KMS-11 (cell line): ENCODE measurements around the gene PTPRQ.

Experiments used
- H2AFZ ChIP-seq: fragments of 200-600 bp; sonication (generic); 2 replicates; pipeline ENCODE4 v1.6.1; 2016; ENCODE audit warnings: antibody characterized with exemption, mixed run types, low read depth
- H3K27ac ChIP-seq: fragments of 200-600 bp; sonication (generic); 2 replicates; pipeline ENCODE4 v1.6.1; 2016; ENCODE audit warnings: mild to moderate bottlenecking, mixed run types
- H3K27me3 ChIP-seq: fragments of 200-600 bp; sonication (generic); 2 replicates; pipeline ENCODE4 v1.6.1; 2017; ENCODE audit warnings: mild to moderate bottlenecking, low read depth, mixed run types, moderate library complexity; ENCODE audit not compliant: insufficient read depth
- H3K36me3 ChIP-seq: fragments of 200-600 bp; sonication (generic); 2 replicates; pipeline ENCODE4 v1.6.1; 2017; ENCODE audit warnings: mild to moderate bottlenecking, mixed run types; ENCODE audit not compliant: insufficient read depth
- H3K4me1 ChIP-seq: fragments of 200-600 bp; sonication (generic); 2 replicates; pipeline ENCODE4 v1.6.1; 2016; ENCODE audit warnings: mild to moderate bottlenecking, low read depth, mixed run types; ENCODE audit not compliant: poor library complexity, severe bottlenecking
- H3K4me2 ChIP-seq: fragments of 200-600 bp; sonication (generic); 2 replicates; pipeline ENCODE4 v1.7.0; 2016; ENCODE audit warnings: mild to moderate bottlenecking, mixed run types
- H3K4me3 ChIP-seq: fragments of 200-600 bp; sonication (generic); IDR thresholded peaks from 2 replicates; pipeline ENCODE4 v1.6.1; 2017; ENCODE audit warnings: low read depth, low read length, mixed read lengths; ENCODE audit not compliant: insufficient read depth
- H3K79me2 ChIP-seq: fragments of 200-600 bp; sonication (generic); 2 replicates; pipeline ENCODE4 v1.6.1; 2016; ENCODE audit warnings: low read depth, mixed run types; ENCODE audit not compliant: insufficient read depth
- H3K9ac ChIP-seq: fragments of 200-600 bp; sonication (generic); 2 replicates; pipeline ENCODE4 v1.6.1; 2016; ENCODE audit warnings: mild to moderate bottlenecking, mixed run types
- H4K20me1 ChIP-seq: fragments of 200-600 bp; sonication (generic); 2 replicates; pipeline ENCODE4 v1.6.1; 2016; ENCODE audit warnings: mild to moderate bottlenecking, mixed run types; ENCODE audit not compliant: insufficient read depth
- CTCF ChIP-seq: fragments of 200-600 bp; sonication (generic); conservative IDR thresholded peaks from 2 replicates; pipeline ENCODE4 v1.6.1; 2017; ENCODE audit warnings: low read depth, mild to moderate bottlenecking, antibody characterized with exemption, low read length, moderate library complexity, mixed read lengths

Gene PTPRQ

GRCh38 chr12:80617733-80618132 is 173.7 kb downstream of the PTPRQ start:
- Histone ChIP-seq H3K4me3 (no peak overlapping the region), H3K4me1 (no peaks in the 10 kb centered on the region), H4K20me1 (no peaks in the 10 kb centered on the region), H3K27me3 (no peaks in the 10 kb centered on the region), H3K79me2 (no peaks in the 10 kb centered on the region), H3K27ac (no peak overlapping the region), H2AFZ (no peak overlapping the region), H3K9ac (no peak overlapping the region), H3K4me2 (no peak overlapping the region), H3K36me3 (no peaks in the 10 kb centered on the region)
- TF ChIP-seq CTCF, result no peak

GRCh38 chr12:80620281-80620680 is 176.2 kb downstream of the PTPRQ start:
- Histone ChIP-seq H3K27me3 (no peaks in the 10 kb centered on the region), H4K20me1 (no peaks in the 10 kb centered on the region), H3K9ac (no peak overlapping the region), H2AFZ (no peak overlapping the region), H3K4me2 (no peak overlapping the region), H3K36me3 (no peaks in the 10 kb centered on the region), H3K79me2 (no peaks in the 10 kb centered on the region), H3K27ac (no peak overlapping the region), H3K4me3 (no peak overlapping the region), H3K4me1 (no peaks in the 10 kb centered on the region)
- no peak for TF ChIP-seq CTCF

- Histone ChIP-seq H4K20me1 (no peaks in the 10 kb centered on the region), H3K36me3 (no peaks in the 10 kb centered on the region), H2AFZ (no peak overlapping the region), H3K27ac (no peak overlapping the region), H3K4me1 (no peaks in the 10 kb centered on the region), H3K27me3 (no peaks in the 10 kb centered on the region), H3K79me2 (no peaks in the 10 kb centered on the region), H3K9ac (no peak overlapping the region), H3K4me3 (no peak overlapping the region), H3K4me2 (no peak overlapping the region)
- peak; percentile 23; the same call in 1 of the 2 replicates for TF ChIP-seq CTCF
Measured at GRCh38 chr12:80622271-80622670, 178.2 kb downstream of the PTPRQ start.

- Histone ChIP-seq H3K4me1 (no peaks in the 10 kb centered on the region), H3K9ac (no peak overlapping the region), H3K36me3 (no peaks in the 10 kb centered on the region), H3K4me3 (no peak overlapping the region), H3K27me3 (no peaks in the 10 kb centered on the region), H3K79me2 (no peaks in the 10 kb centered on the region), H3K4me2 (no peak overlapping the region), H2AFZ (no peak overlapping the region), H4K20me1 (no peaks in the 10 kb centered on the region), H3K27ac (no peak overlapping the region)
- no peak for TF ChIP-seq CTCF
Measured at GRCh38 chr12:80625051-80625450, 181.0 kb downstream of the PTPRQ start.
